Heart left ventricle (tissue), 13 donors: ENCODE data around the gene SPOPL.

Source experiments
- CTCF ChIP-seq, 12 donors: fragments of 200-600 bp; sonication (generic) in 4 of 12; IDR thresholded peaks; one replicate each; pipeline versions ENCODE4 v1.5.0 to v1.8.0; 2018 to 2022; ENCODE audit warnings: antibody characterized with exemption in 12 of 12, mild to moderate bottlenecking in 5 of 12
- POLR2A ChIP-seq, 2 donors: fragments of 450-650 bp; IDR thresholded peaks; one replicate each; pipeline ENCODE4 v1.6.1; 2017; ENCODE audit warnings: antibody characterized with exemption in 2 of 2, mild to moderate bottlenecking in 2 of 2, moderate library complexity in 2 of 2
- donor health status: ischemic (EF 13 %, LVEDD 7.1; RV severe dilation, severe dysfunction).
- donor health status: DM: no; HTN: yes; CAD: no.
- donor health status: DM: no; HTN: no; CAD: no.
- donor health status: ischemic (EF 25% LVEDD 6.9; RV normal size, moderate dysfunction).
- donor health status: ischemic (EF 25% LVEDD 5.7; RV mildly dilated, moderate dysfunction).
- donor health status: ischemic (EF 35%, LVEDD 5.7; RV mildly dilated, moderate dysfunction).
- donor health status: nonischemic (EF 11% LVEDD 7.7; RV severe dilation, severe dysfunction).
- donor health status: DM: yes; HTN: yes; CAD: no.
- donor health status: PGD.
- donor health status: ischemic (EF 29% LVEDD 5.4; RV normal size, mild dysfunction).
- donor health status: nonischemic (EF 23%, LVEDD 6.1; RV moderate dilation, normal function).

- TF ChIP-seq CTCF (IDR thresholded peaks at IDR 0.05) (no peak), POLR2A (IDR thresholded peaks at IDR 0.05) (no peak)
Measured at GRCh38 chr2:138497294-138497693, 4.3 kb upstream of the SPOPL start.
